HG02678 (cell line): ENCODE results near the gene KRTAP4-8.
"Not testable (repeated sequence)": the region's sequence is repeated elsewhere in the genome, so short reads cannot be mapped to it uniquely, and the experiment has no call there.

Experiments
- ATAC-seq: cut with Tn5 transposase; IDR thresholded peaks from one replicate; pipeline ENCODE4 v1.9.1; 2021; ENCODE audit warnings: mild to moderate bottlenecking, moderate library complexity; ENCODE audit not compliant: unreplicated experiment

The KRTAP4-8 gene

GRCh38 chr17:41098042-41098441 is at the start of gene KRTAP4-8:
Gene KRTAP4-8, minus strand, starts transcription at chr17:41098142. Its CDS starts 58 bp downstream, at chr17:41098084.
- ATAC-seq, result no peak

GRCh38 chr17:41145261-41145660 is 47.3 kb upstream of the KRTAP4-8 start:
- no peak for ATAC-seq

- no peak for ATAC-seq
Measured at GRCh38 chr17:41144846-41145245, 46.9 kb upstream of the KRTAP4-8 start.

GRCh38 chr17:41141361-41141760 is 43.4 kb upstream of the KRTAP4-8 start:
- no peak for ATAC-seq

- no peak for ATAC-seq
Measured at GRCh38 chr17:41140360-41141131, 42.6 kb upstream of the KRTAP4-8 start, which contains the start of gene KRTAP4-6. Gene KRTAP4-6, minus strand, starts transcription at chr17:41140544. Its CDS starts 57 bp downstream, at chr17:41140487.

GRCh38 chr17:41139865-41140264 is 41.9 kb upstream of the KRTAP4-8 start:
- ATAC-seq, result not testable (repeated sequence)

GRCh38 chr17:41133880-41134735 is 36.2 kb upstream of the KRTAP4-8 start:
- ATAC-seq, result no peak

- ATAC-seq, result no peak
Measured at GRCh38 chr17:41131979-41132378, 34.0 kb upstream of the KRTAP4-8 start.

GRCh38 chr17:41127371-41127770 is 29.4 kb upstream of the KRTAP4-8 start:
- ATAC-seq, result no peak

- no peak for ATAC-seq
Measured at GRCh38 chr17:41126412-41126811, 28.5 kb upstream of the KRTAP4-8 start.

GRCh38 chr17:41125064-41125463 is 27.1 kb upstream of the KRTAP4-8 start:
- ATAC-seq, result no peak

GRCh38 chr17:41123991-41124371 is 26.0 kb upstream of the KRTAP4-8 start, which contains the start of gene KRTAP4-12:
Gene KRTAP4-12, minus strand, starts transcription at chr17:41124182. Its CDS starts 60 bp downstream, at chr17:41124122.
- ATAC-seq, result not testable (repeated sequence)

- ATAC-seq, result not testable (repeated sequence)
Measured at GRCh38 chr17:41123292-41123990, 25.5 kb upstream of the KRTAP4-8 start.

- ATAC-seq, result no peak
Measured at GRCh38 chr17:41121742-41122141, 23.8 kb upstream of the KRTAP4-8 start.

GRCh38 chr17:41119696-41120690 is 22.1 kb upstream of the KRTAP4-8 start:
- ATAC-seq, result not testable (repeated sequence)

- ATAC-seq, result no peak
Measured at GRCh38 chr17:41118721-41119120, 20.8 kb upstream of the KRTAP4-8 start.

GRCh38 chr17:41117846-41118386 is 20.0 kb upstream of the KRTAP4-8 start, which contains the start of gene KRTAP4-11:
Gene KRTAP4-11, minus strand, starts transcription at chr17:41118373. Its CDS starts 58 bp downstream, at chr17:41118315.
- ATAC-seq, result not testable (repeated sequence)

- no peak for ATAC-seq
Measured at GRCh38 chr17:41116297-41116696, 18.4 kb upstream of the KRTAP4-8 start.

GRCh38 chr17:41111151-41111885 is 13.4 kb upstream of the KRTAP4-8 start:
- no peak for ATAC-seq
